Thyroid gland (tissue), 4 donors: ENCODE results near the gene KDR.

Experiments used
- CTCF ChIP-seq, 6 experiments: fragments of 200-600 bp in 3 of 6; fragments of 450-650 bp in 3 of 6; sonication (generic) in 3 of 6; IDR thresholded peaks; one replicate each; pipeline ENCODE4 v1.5.1; 2016 to 2019; ENCODE audit warnings: antibody characterized with exemption in 6 of 6, mild to moderate bottlenecking in 2 of 6, inconsistent platforms in 1 of 6, moderate library complexity in 1 of 6
- POLR2A ChIP-seq, 2 donors: fragments of 450-650 bp; IDR thresholded peaks; one replicate each; pipeline ENCODE4 v1.6.1; 2017; ENCODE audit warnings: antibody characterized with exemption in 2 of 2, mild to moderate bottlenecking in 2 of 2, moderate library complexity in 1 of 2

- TF ChIP-seq POLR2A (IDR thresholded peaks at IDR 0.05) (no peak), CTCF (IDR thresholded peaks at IDR 0.05) (no peak)
Measured at GRCh38 chr4:55110131-55110530, 15.3 kb downstream of the KDR start.
